NCI-H526 (cell line): Measurements from ENCODE around the gene CEACAM19.
"Not testable (repeated sequence)": the region's sequence is repeated elsewhere in the genome, so short reads cannot be mapped to it uniquely, and the experiment has no call there.

Experiments used
- DNase-seq, 2 experiments: peaks; one replicate each; lab custom pipeline; 2025; lab: John Stamatoyannopoulos, UW

The CEACAM19 gene

DNA sequence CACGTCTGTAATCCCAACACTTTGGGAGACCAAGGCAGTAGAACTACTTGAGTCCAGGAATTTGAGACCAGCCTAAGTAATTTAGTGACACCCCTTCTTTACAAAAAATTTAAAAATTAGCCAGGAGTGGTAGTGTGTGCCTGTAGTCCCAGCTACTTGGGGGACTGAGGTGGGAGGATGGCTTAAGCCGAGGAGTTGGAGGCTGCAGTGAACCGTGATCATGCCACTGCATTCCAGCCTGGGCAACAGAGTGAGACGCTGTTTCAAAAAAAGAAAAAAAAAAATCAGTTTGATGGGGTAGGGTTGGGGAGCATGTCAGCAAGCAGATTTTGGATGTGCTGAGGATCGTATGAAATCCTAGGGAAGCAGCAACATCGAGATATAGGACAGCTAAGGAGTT lies 4.2 kb downstream of the CEACAM19 start:
- no peak for DNase-seq

DNA sequence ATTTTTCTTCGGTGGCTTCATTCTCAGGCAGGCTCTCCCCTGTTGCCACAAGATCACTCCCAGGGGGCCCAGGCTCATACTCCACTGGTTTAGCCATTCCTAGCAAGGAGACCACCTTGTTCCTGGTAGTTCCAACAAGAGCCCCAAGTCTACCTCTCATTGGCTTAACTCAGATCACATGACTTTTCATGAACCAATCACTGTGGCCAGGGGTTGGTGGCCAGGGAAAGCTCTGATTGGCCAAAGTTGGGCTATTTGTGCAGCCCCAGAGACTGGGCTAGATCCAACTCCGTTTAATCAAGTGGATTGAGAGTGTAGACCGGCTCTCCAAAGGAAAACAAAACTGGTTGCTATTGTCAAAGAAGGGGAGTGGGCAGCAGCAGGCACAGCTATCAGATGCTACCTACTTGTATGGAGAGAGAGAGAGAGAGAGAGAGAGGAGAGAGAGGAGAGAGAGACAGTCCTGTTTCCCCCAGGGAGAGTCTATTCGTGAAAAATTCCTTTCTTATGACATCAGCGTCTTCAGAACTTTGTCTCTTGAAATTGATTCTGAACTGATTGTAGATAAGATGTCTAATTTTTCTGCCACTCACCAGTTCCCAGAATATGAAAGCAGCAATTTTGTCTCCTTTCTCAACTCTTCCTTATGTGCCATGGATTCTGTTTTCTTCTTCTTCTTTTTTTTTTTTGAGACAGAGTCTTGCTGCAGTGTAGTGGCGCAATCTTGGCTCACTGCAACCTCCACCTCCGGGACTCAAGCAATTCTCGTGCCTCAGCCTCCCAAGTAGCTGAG lies 5.9 kb downstream of the CEACAM19 start:
- DNase-seq, result no peak

DNA sequence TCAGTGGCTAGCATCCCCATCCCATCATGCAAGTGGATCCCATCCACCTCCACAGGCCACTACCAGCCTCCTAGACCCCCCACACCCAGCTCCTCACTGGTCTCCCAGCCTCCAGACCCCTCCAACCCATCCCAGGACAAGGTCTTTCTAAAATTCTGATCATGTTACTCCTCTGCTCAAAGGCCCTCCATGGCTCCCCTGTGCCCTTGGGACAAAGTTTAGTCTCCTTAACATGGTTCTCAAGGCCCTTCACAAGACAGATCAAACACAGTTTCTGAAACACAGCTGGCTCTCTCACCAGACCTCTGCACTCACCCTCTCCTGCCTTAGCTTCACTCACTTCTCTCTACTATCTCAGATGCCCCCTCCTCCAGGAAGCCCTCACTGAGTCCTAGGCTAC lies 9.3 kb downstream of the CEACAM19 start:
- DNase-seq, result no peak

DNA sequence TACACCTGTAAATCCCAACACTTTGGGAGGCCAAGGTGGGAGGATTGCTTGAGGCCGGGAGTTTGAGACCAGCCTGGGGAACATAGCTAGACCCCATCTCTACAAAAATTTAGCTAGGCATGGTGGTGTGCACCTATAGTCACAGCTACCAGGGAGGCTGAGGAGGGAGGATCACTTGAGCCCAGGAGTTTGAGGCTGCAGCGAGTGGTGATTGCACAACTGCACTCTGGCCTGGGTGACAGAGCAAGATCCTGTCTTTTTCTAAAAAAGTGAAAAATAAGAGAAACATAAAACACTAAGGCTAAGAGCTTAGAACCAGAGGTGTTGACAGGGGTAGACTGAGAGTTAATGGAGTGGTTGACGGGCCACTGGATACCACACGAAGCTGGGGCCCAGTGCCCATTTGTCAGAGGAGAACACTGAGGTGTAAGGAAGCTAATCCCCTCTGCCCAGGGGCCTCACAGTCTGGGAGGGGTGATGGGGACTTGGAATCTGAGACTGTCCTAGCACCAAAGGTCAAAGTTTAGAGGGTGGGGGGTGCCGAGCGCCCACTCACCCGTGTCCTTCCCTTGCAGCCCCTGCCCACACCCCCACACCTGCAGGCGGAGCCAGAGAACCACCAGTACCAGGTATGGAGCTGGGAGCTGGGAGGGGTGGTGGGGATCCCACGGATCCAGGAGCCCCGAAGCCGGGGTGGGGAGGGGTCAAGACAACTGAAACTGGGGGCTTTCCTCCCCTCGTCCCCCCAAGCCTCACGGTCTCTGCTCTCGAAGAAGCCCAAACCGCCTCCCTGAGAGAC lies 10.9 kb downstream of the CEACAM19 start:
- DNase-seq, result no peak

DNA sequence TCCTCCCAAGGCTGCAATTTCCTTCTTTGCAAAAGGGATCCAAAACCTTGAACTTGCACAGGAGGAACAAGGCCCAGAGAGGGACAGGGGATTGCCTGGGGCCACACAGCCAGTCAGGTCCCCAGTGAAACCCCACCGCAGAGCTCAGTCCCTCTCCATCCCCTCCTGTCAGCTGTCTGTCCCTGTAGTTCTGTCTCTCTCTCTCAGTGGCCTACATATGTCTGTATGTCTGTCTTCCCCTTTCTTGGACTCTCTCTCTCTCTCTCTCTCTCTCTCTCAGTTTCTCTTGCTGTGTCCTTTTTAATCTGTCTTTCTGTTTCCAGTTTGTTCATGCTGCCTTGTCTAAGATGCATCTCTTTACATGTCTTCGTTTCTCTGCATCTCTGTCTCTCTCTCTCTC lies 11.5 kb downstream of the CEACAM19 start:
- no peak for DNase-seq

DNA sequence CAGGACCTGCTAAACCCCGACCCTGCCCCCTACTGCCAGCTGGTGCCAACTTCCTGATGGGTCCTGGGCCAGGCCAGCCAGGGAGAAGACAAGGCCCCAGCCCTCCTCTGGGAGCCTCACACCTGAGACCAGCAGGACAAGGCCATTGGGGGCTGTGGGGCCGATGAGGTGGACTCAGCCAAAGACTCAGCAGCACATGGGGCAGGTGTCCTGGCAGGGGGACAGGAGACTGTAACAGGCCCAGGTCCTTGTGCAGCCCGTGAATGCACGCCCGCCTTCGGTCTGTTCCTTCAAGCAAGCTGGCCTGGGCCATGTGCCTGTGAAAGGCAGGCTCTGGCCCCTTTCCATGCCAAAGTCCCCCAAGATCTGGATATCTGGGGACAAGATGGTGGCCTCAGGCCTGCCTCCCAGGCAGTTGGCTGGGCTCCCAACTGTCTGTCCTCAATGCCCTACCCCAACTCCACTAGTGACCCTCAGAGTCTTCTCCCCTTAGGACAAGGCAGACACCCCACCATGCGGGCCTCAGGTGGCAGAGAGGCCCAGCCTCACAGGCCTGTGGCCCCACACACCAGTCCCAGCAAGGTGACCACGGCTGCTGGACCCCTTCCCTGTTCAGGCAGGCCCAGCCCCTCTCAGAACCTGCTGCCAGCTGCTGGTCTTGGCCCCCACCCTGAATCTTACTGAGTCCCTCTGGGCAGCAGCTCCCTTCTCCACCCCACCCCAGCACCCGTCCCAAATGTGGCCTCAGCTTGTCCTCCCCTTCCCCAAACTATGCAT lies 12.3 kb downstream of the CEACAM19 start:
- no peak for DNase-seq

DNA sequence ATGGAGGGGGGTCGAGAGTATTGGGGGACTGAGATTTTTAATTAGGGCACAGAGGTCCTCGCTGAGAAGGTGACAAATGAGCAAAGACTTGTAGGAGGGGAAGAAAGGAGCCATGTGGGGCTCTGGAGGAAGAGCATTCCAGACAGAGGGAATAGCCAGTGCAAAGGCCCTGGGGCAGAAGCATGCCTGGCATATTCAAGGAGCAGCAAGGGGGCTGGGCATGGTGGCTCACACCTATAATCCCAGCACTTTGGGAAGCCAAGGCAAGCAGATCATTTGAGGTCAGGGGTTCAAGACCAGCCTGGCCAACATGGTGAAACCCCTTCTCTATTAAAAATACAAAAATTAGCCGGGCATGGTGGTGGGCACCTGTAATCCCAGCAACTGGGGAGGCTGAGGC lies 13.1 kb downstream of the CEACAM19 start:
- DNase-seq, result not testable (repeated sequence)

DNA sequence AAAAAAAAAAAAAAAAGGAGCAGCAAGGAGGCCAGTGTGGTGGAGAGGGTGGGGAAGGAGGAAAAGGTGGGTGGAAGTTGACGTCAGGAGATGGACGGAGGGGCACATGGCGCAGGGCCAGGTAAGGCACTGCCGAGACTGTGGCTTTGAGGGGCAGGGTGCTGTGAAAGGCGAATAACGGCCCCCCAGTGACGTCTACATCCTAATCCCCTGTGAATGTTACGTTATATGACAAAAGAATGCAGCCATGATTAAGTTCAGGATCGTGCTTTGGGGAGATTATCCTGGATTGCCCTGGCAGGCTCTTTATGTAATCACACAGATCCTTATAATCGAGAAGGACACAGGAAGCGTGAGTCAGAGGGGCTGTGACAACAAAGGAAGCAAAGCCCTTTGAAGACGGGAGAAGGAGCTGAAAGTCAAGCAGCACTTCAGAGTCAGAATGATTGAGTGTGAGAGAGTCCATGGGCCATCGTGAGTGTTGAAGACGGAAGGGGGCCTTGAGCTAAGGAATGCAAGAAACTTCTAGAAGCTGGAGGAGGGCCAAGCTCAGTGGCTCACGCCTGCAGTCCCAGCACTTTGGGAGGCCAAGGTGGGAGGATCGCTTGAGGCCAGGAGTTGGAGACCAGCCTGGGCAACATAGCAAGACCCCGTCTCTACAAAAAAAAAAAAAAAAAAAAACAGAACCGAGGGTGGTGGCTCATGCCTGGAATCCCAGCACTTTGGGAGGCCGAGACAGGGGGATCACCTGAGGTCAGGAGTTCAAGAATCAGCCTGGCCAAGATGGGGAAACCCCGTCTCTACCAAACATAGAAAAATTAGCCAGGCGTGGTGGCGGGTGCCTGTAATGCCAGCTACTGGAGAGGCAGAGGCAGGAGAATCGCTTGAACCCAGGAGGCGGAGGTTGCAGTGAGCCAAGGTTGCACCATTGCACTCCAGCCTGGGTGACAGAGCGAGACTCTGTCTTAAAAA lies 13.9 kb downstream of the CEACAM19 start:
- no peak for DNase-seq

DNA sequence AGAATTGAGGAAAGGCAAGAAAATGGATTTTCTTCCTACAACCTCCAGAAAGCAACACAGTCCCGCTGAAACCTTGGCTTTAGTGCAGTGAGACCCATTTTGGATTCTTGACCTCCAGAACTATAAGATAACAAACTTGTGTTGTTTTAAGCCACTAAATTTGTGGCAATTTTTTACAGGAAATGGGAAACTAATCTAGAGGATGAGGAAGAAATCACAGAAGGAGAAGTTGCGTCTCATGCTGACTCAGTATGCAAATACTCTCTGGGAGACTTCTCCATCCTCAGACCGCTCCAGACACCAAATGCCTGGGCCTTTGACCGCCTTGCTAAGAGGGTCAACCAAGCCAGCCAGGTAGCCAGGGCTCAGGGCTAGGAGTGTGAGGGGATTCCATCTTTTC lies 14.6 kb downstream of the CEACAM19 start:
- DNase-seq, result no peak

DNA sequence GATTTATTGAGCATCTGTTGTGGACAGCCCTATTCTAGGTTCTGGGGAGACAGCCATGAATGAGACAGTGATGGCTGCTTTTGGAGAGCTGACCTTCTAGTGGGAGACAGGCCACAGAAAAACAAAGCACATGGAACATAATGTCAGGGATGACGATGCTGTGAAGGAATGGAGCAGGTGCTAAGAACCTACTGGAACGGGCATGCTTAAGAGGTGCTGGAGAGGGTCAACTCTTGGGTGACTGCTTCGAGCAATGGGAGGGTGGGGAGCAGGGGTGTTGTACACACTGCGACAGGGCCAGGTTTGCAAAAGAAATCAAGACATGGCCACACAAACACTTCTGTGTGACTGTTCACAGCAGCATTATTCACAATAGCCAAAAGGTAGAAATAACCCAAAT lies 15.6 kb downstream of the CEACAM19 start:
- no peak for DNase-seq

DNA sequence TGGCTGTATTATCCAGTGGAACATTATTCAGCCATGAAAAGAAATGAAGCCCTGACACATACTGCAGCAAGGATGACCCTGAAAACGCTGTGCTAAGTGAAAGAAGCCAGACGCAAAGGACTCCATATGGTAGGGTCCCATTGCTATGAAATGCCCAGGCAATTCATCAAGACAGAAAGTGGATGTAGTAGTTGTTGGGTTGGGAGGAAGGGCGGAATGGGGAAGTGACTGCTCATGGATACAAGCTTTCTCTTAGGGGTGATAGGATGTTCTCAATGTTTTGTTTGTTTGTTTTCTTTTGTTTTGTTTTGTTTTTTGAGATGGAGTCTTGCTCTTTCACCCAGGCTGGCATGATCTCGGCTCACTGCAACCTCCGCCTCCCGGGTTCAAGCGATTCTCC lies 16.6 kb downstream of the CEACAM19 start:
- no peak for DNase-seq

DNA sequence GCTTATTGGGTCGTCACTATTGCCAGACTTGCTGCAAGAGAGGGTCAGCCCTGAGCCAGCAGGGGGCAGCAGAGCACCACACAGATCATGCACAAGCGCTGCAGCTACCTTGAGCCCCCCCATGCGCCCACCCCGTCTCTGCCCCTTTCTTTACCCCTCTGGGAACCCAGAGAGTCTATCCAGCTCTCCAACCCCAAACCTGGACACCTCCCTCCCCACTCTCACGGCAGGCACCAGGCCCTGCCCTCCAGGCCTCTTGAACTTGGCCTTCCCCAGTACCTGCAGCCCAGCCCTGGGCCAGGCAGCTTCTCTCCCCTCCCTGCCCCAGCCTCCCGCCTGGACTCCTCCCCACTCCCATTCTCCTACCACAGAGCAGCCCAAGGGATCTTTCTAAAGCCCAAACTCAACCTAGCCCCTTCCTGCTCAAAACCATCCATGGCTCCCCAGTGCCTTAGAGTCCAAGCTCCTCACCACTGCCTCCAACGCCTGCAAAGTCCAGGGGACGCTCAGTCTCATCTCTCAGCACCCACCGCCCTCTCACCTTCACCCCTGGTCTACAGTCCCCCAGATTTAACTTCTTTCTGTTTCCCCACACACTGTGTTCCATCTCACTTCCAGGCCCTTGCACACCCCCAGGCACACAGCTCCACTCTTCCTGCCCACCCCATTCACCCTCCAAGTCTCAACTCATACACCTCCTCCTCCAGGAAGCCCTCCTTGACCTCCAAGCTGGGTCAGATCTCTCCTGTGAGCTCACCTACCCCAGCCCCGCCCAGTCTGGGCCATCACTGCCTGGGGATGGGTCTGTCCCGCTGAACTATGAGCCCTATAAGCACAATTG lies 18.2 kb downstream of the CEACAM19 start:
- peak; percentile 8 to 69 for DNase-seq

DNA sequence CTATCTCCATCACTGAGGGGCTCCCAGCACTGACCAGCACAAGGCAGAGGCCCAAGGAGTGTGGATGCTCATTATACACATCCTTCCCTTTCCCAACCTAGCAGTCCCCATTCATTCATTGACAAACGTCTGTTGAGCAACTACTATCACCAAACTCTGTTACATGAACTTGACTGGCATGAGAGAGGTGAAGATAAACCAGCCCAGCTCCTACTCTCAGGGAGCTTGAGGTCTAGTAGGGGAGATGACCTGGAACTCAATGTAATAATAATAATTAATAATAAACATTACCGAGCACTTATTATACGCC lies 18.8 kb downstream of the CEACAM19 start:
- no peak for DNase-seq

DNA sequence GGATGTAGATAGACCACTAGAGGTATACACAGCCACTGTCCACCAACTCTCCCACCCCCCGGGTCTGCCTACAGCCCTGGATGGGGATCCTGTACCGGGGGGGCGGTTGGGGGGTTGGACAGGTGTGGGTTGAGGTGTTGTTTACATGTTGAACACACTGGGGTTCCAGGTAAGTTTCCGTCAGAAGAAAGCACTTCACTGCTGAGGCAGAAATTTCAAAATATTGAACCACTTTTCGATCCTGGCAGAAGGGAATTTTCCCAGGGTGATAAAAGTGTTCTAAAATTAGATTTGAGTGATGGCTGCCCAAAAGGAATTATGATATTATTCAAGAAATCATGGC lies 21.1 kb downstream of the CEACAM19 start:
- no peak for DNase-seq

DNA sequence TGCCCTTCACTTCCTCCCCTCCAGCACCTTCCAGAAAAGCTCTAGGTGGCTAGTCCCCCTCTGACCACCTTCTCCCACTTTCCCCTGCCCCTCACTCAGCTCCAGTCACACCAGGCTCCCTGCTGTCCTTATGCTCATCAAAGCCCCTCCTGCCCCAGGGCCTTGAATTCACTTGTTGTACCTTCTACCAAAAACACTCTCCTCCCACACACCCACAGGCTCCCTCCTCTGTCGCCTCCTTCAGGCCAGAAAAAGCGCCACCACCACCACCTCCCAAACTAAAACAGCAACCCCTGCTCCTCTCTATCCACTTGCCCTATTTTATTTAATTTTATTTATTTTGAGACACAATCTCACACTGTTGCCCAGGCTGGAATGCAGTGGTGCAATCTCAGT lies 22.9 kb downstream of the CEACAM19 start:
- DNase-seq, result no peak

DNA sequence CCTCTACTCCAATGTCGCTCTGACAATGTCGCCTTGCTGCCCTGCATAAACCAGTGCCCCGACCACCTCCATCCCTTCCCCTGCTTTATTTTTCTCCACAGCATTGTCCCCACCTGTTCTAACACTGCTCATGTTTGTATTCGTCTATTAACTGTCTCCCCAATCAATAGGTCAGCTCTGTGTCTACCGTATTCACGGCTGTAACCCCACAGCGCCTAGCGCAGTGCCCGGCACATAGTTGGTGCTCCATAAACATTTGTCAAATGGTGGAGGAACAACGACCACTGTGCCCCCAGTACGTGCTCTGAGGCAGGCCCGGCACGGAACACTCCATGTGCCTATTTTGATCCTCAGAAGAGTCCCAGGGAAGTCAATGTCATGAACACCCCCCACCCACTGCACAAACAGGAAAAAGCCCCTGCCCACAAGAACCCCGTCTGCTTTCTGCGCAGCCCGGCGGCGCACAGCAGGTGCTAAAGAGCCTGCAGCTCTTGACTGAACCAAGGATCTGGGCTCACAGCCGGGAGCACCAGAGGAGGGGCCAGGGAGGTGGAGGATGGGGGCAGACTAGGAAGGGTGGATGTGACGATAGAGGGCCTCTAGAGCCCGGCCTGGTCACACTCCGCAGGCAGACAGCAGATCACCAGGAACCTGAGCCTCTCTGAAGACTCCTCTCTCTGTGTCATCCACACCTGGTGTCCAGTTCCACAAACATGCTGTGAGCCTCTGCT lies 25.8 kb downstream of the CEACAM19 start:
- DNase-seq, result no peak

DNA sequence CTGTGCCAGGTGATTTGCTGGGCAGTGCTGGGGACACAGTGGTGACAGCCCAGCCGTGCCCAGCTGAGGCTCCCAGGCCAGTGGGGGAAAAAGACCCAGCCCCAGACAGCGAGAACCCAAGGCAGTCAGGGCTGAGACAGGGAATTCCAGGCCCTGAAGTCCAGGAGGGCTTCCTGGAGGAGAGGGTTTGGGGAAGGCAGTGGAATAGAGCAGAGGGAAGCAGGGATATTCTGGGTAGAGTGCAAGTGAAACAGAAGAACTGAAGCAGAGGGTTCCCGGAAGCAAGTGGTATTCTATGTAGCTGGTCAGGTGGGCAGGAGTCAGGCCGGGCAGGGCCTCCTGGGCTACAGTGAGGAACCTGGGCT lies 26.4 kb downstream of the CEACAM19 start:
- no peak for DNase-seq

DNA sequence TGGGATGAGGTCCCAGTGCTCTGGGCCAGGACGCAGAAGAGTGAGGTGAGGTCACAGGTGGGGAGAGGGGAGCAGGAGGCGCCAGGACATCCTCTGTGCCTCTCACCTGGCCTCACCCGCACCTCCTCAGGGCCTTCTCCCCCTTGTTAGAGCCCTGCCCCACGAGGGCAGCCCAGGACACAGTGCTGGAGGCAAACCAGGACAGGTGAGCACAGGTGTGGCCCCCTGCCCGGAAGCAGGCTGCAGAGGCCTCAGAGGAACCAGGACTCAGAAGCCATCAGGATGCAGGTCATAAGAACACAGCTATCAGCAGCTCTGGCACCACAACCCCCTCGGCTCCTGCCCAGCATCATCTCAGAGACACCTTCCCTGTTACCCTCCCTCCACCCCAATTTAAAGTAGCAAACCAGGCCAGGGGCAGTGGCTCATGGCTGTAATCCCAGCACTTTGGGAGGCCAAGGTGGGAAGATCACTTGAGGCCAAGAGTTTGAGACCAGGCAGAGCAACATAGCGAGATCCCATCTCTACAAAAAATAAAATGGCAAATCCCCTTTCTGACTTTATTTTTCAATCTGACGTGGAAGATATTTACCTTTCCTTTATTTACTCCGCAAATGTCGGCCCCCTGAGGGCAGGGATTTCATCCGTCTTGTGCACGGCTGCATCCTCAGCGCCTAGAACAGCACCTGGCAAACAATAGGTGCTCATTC lies 27.4 kb downstream of the CEACAM19 start, which contains the start of gene CEACAM16:
TSS of gene CEACAM16 (plus strand) at position 660 of the 710 bp plus-strand sequence. CDS start 2,306 bp downstream, outside the sequence.
- no peak for DNase-seq

DNA sequence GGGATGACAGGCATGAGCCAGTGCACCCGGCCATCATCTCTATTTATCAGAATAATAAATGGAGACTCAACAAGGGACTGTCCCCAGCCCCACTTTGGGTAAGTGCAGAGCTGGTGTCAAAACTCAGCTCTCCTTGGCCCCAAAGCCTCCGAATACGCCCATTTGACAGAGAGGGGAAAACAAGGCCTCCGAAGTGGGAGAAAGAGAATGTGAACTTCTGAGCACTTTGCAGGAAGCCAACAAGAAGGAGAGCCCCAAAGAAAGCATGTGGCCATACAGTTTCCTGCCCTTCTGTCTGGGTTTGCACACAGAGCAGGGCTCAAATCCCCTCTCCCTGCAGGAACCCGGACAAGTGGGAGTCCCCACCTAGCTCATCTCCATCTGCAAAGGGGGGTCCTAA lies 29.3 kb downstream of the CEACAM19 start:
- DNase-seq, result no peak
